Fibroblast of upper back skin (primary cell): ENCODE data around the gene UNKL.

Experiments
- DNase-seq: peaks from one replicate; pipeline ENCODE4 v3.0.0-alpha.2; 2013

Gene UNKL

DNA sequence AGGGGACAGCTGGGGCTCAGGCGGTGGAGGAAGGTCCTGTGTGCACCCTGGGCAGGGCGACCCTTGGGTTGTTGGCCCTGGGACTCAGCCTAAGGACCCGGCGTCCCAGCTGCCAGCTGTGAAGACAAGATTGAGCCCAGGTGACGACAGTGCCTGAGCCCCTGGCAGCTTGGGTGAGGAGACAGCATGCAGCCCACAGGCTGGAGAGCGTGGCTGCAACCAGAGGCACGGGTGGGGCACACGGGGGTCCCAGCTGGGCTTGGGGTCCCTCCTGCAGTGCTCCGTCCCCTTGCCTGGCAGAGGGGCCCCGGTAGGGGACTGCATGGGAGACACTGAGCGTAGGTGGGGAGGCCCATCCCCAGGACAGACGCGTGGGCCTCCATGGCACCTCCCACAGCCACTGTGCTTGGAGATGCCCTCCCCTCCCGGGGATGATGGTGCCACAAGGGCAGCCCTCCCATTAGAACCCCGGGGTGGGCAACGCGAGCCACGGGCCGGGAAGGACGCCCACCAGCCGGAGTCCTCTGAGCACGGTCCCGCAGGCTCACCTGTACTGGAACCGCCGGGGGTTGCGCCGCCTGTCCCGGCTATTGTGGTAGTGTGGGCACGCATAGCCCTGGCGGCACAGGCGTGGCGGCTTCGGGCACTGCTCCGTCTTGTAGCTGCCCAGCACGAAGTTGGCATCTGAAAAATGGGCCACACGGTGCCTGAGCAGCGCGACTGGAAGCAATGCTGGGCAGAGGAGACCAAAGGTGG, 15.5 kb downstream of the UNKL start:
- DNase-seq, result no peak

DNA sequence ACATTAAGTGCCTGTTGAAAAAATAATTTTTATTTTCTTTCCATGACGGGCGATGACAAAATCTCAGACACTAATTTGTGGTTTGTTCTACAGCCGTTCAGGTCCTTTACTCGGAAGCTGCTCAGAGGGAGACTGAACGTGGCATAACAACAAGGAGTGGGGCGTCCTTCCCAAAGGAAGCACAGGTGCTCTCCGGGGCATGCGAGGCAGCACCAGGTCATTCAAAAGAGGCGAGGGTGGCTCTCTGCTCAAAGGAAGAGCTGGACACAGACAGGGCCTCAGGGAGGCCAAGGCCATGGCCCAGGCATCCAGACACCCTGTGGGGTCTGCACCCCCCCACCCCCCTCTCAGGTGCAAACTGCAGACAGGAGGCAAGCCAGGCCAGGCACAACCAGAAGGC, 16.2 kb downstream of the UNKL start:
- no peak for DNase-seq

DNA sequence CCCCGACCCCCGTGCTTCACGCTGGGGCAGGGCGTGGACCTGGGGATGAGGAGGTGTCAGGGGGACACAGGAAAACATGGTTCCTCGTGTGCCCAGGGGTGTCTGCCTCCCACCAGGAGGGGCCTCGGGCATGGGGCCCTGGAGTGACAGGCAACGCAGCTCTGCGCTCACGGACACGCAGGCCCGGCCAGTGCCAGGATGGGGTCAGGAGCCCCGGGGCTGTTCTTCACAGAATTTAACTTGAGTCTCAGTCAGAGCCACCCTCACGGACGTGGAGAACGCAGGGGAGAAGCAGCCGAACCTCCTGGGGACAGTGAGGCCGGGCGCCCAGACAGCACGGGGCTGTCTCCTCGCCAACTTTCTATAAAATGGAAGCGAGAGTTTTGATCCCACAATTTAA, 16.7 kb downstream of the UNKL start:
- DNase-seq, result no peak

- DNase-seq, result no peak
Measured at GRCh38 chr16:1395444-1396031, 19.0 kb downstream of the UNKL start.

DNA sequence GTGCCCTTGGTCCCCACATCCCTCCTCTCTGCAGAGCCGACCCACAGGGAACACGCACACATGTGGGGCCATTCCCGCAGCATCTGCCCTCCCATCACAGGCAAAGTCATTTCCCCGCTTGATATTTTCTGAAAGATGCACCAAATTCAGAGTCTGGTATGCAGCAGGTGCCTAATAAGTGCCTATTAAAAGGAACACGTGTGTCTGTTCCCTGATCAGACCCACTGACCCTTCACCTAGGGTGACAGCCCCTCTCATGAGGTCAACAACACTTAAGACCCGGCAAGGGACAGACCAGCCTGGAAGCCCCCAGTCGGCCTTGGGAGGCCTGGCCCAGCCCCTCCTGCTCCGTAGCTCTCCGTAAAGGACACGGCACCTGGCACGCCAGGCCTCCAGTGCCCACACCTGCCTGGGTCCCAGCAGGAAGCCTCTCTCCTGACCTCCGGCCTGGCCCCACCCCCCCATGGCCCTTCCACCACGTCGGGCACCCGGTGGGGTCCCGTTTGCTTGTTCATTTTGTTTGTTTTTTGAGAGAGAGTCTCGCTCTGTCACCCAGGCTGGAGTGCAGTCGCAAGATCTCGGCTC, 20.0 kb downstream of the UNKL start:
- no peak for DNase-seq

GRCh38 chr16:1393613-1394176, 20.8 kb downstream of the UNKL start:
- no peak for DNase-seq

GRCh38 chr16:1392826-1393225, 21.7 kb downstream of the UNKL start:
- DNase-seq, result no peak

- no peak for DNase-seq
Measured at GRCh38 chr16:1390239-1390779, 24.2 kb downstream of the UNKL start.

DNA sequence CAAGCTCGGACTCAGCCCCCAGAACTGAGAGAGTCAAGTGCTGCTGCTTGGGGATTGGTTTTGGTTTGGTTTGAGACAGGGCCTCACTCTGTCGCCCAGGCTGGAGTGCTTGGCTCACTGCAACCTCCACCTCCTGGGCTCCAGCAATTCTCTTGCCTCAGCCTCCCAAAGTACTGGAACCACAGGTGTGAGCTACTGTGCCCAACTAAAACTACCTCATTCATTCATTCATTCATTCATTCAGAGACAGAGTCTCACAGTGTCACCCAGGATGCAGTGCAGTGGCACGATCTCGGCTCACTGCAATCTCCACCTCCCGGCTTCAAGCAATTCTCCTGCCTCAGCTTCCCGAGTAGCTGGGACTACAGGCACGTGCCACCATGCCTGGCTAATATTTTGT, 24.7 kb downstream of the UNKL start:
- no peak for DNase-seq

- no peak for DNase-seq
Measured at GRCh38 chr16:1387331-1387730, 27.2 kb downstream of the UNKL start.

DNA sequence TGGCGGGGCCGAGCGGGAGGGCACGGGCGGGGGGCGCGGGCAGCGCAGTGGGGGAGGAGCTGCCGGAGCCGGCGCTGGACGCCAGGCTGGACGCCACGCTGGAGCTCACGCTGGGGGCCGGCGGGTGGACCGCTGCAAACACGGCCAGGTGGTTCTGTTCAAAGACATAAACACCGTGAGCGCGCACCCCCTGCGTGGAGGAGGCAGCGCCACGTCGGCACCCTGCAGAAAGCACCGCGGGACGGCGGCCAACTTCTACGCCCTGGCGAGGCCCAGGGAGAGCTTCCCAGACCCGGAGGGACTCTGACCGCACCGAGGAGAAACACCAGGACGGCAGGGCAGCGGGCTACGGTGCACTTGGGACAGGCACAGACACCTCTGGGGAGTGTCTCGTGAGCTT, 29.3 kb downstream of the UNKL start:
- no peak for DNase-seq

DNA sequence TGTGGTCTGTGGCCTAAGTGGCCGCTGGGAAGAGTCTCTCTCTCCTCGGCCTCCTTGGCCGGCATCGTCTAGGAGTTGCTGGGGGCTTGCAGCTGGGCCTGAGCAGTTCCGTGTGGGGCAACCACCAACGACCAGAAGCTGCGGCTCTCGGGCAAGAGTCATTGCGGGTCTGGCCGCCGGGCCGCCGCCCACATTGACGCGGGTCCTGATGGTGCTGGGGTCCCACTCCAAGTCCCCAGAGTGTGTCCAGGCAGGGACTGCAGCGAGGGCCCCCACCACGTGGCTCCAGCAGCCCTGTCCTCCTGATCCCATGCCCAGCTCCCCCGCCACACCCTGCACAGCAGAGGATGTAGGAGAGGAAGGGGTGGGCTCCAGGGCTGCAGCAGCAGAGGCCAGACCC, 30.9 kb downstream of the UNKL start:
- DNase-seq, result no peak

DNA sequence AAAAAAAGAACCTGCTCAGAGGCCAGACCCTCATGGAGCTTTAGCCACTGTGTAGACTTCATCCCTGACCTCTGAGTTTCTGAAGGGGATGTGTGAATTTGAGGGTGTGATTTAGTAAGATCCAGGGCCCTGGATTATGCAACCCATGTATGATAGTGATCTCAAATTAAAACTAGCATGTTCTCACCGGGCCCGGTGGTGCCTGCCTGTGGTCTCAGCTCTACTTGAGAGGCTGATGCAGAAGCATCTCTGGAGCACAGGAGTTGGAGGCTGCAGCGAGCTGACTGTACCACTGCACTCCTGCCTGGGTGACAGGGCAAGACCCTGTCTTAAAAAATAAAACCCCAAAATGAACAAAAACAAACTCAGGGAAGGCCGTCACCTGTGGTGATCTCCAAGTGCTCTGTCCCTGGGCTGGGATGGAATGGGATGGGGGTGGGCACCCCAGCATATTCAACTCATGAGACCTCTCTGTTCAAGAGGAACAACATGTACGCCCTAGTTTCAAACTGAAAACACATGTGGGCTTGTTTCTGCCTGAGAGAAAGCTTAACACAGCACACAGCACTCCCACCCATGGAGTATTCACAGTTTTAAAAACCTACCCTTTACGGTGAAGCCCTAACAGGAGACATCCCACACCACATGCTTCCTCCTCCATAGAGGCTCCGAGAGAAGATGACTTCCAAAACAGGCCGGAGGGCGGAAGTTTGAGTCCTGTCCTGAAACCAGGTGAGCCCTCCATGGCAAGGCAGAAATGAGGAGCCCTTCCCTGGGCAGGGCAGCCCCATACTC, 32.7 kb downstream of the UNKL start:
- DNase-seq, result no peak

- DNase-seq, result no peak
Measured at GRCh38 chr16:1380195-1380594, 34.3 kb downstream of the UNKL start.

DNA sequence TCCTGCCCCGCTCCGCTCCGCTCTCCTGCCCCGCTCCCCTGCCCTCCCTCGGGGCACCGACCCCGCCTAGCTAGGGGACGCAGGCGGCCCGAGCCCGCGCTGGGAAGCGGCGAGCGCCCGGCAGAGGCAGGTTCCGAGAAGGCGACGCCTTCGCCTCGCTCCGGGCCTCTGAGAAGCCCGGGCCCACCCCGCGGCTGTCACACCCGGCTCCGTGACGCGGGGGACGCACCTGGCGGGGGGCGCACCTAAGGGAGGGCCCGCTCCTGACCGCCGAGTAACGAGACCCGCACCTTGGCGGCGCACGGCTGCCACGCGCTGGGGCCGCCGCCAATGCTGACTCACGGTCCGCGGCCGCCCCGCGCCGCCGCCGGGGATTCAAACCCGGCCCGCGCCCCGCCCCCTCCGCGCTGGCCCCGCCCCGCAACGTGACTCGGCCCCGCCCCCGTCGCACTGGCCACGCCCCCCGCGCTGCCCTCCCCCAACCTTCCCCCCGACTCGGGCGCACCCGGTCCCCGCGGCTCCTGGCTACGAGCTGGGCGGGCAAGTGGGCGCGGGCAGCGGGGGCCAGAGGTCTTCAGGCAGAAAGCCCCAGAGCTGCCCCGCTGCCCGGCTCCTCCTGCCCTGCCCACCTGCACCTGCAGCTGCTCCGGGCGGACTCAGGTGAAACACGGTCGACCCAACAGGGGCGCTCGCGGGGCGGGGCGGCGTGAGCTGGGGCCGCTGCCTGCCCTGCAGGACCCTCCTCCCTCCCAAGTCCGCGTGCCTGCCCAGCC, 35.0 kb downstream of the UNKL start:
- peak; percentile 51 for DNase-seq

GRCh38 chr16:1378804-1379303, 35.6 kb downstream of the UNKL start:
- peak; percentile 53 for DNase-seq

GRCh38 chr16:1378087-1378803, 36.3 kb downstream of the UNKL start:
- no peak for DNase-seq

GRCh38 chr16:1377406-1378010, 37.0 kb downstream of the UNKL start:
- DNase-seq, result no peak

DNA sequence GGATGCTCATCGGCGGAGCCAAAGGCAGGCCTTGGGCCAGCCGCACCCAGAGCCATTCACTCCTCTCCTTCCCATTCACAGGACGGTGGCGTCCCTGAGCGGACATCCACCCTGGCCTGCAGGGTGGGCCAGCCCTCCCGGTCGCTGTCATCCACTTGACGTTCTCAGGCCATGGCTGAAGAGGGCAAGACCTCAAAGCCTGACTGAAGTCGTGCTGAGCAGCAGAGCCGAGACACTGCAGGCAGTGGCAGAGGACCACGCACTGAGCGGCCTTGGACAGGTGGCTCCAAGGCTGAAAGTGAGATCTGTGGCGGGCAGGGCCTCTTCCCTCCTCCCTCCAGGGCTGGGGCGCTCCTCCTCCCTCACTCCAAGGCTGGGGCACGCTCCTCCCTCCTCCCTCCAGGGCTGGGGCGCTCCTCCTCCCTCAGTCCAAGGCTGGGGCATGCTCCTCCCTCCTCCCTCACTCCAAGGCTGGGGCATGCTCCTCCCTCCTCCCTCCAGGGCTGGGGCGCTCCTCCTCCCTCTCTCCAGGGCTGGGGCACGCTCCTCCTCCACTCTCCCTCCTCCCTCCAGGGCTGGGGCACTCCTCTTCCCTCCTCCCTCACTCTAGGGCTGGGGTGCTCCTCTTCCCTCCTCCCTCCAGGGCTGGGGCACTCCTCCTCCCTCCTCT, 38.6 kb downstream of the UNKL start:
- DNase-seq, result no peak

- no peak for DNase-seq
Measured at GRCh38 chr16:1375298-1375640, 39.2 kb downstream of the UNKL start.
